Fibroblast of skin of right quadriceps (primary cell): ENCODE measurements around the gene OR10H5.
"Not testable (repeated sequence)": the region's sequence is repeated elsewhere in the genome, so short reads cannot be mapped to it uniquely, and the experiment has no call there.

Experiments used
- DNase-seq: peaks from one replicate; pipeline ENCODE4 v3.0.0-alpha.2; 2013

OR10H5 gene

GRCh38 chr19:15812060-15812722 lies 24.7 kb downstream of the OR10H5 start:
- DNase-seq = no peak

- no peak for DNase-seq
These were observed 26.5 kb downstream of the OR10H5 start for GRCh38 chr19:15813916-15814315.

- no peak for DNase-seq
These were observed 27.8 kb downstream of the OR10H5 start, which contains the start of gene OR10H1 for GRCh38 chr19:15815306-15815705. TSS of gene OR10H1 (minus strand) at chr19:15815664. CDS start at chr19:15808037, 7,627 bp downstream.

- no peak for DNase-seq
These were observed 33.2 kb downstream of the OR10H5 start for GRCh38 chr19:15820646-15821045.

GRCh38 chr19:15825753-15826152 lies 38.3 kb downstream of the OR10H5 start:
- no peak for DNase-seq

- no peak for DNase-seq
These were observed 40.7 kb downstream of the OR10H5 start for GRCh38 chr19:15828121-15828610.

GRCh38 chr19:15828611-15829305 lies 41.3 kb downstream of the OR10H5 start:
- not testable (repeated sequence) for DNase-seq

- DNase-seq = no peak
These were observed 41.8 kb downstream of the OR10H5 start for GRCh38 chr19:15829306-15829698.

GRCh38 chr19:15829786-15830185 lies 42.3 kb downstream of the OR10H5 start:
- DNase-seq = no peak

- DNase-seq = no peak
These were observed 44.2 kb downstream of the OR10H5 start for GRCh38 chr19:15831626-15832025.

- not testable (repeated sequence) for DNase-seq
These were observed 46.8 kb downstream of the OR10H5 start for GRCh38 chr19:15834232-15834631.

GRCh38 chr19:15835565-15836329 lies 48.3 kb downstream of the OR10H5 start:
- DNase-seq = not testable (repeated sequence)

- peak; percentile 97 for DNase-seq
These were observed 49.1 kb downstream of the OR10H5 start for GRCh38 chr19:15836330-15837220.

GRCh38 chr19:15837221-15837731 lies 49.8 kb downstream of the OR10H5 start:
- no peak for DNase-seq

- DNase-seq = no peak
These were observed 50.9 kb downstream of the OR10H5 start for GRCh38 chr19:15838351-15838750.

- DNase-seq = not testable (repeated sequence)
These were observed 52.4 kb downstream of the OR10H5 start for GRCh38 chr19:15839888-15840287.

- no peak for DNase-seq
These were observed 53.4 kb downstream of the OR10H5 start for GRCh38 chr19:15840833-15841232.

- DNase-seq = no peak
These were observed 54.6 kb downstream of the OR10H5 start for GRCh38 chr19:15841875-15842569.

- DNase-seq = no peak
These were observed 55.9 kb downstream of the OR10H5 start for GRCh38 chr19:15843203-15843893.

GRCh38 chr19:15843894-15844222 lies 56.4 kb downstream of the OR10H5 start:
- not testable (repeated sequence) for DNase-seq

GRCh38 chr19:15846923-15847322 lies 59.5 kb downstream of the OR10H5 start:
- DNase-seq = no peak
